GM12872 (cell line): ENCODE data around the gene VEGFD.

ENCODE experiments used
- CTCF ChIP-seq: IDR thresholded peaks from 3 replicates; pipeline ENCODE4 v1.5.1; 2011; ENCODE audit warnings: low read depth, mild to moderate bottlenecking, low read length, moderate library complexity; ENCODE audit not compliant: insufficient read depth

Gene VEGFD

GRCh38 chrX:15343075-15343476 lies 41.1 kb downstream of the VEGFD start:
- no peak for TF ChIP-seq CTCF

- no peak for TF ChIP-seq CTCF
Observed at GRCh38 chrX:15340867-15341266, 43.3 kb downstream of the VEGFD start.

GRCh38 chrX:15336023-15336413 lies 48.2 kb downstream of the VEGFD start:
- no peak for TF ChIP-seq CTCF

DNA sequence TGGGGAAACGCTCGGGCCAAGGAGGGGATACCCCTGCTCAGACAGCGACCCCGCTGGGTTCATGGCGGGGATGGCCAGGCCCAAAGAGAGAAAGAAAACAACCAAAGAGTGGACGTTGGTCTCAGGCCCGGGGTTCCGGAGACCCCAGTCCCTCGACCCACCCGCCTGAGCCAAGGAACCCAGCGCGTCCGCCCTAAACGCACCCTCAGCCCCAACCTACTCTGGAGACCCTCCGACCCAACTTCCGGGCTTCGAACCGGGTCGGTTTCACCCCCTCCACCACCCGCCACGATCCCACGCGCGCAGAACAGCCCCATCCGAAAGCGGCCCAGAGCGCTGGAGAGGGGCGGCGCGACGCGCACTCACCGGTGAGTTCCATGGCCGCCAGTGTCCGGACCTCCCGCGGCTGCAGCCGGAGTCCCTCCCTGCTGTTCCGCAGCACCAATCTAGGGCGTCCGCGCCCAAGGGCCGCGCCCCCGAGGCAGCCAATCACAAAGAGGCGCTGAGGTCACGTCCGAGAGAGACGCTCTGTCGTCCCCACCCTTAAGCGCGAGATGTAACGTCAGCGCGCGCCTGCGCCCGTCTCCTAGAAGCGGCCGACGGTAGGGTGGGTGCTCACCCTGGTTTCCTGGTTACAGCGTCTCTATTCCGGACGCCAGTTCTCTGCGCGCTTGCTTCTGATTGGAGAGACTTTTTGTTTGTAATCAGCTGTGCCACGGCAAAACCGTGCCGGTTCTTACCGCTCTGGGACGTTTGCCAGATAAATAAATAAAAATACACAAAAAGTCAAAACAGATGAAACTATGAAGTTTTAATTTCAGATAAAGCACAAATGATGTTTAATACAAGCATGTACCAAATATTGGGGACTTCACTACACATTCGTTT lies 48.8 kb downstream of the VEGFD start, which contains the start of gene PIGA:
Gene PIGA, minus strand, starts transcription at position 389 of the 888 bp plus-strand sequence. CDS start 3,593 bp downstream, outside the sequence.
- TF ChIP-seq CTCF = no peak

DNA sequence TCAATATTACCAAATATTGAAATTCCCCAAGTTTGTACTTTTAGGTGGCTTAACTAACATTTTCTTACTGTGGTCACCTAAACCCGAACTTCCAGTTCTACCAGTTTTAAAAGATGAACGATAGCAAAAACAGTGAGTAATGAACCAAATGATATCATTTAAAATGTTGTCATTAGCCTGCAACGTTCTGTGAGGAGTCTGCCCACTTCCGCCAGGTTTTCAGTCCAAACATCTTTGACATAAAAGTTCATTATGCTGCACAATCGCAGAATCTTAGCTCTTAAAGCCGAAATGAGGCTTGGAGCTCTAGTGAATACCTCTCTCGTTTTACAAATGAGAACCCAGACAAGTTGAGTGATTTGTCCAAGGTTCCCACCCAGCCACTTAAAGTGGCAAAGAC lies 49.7 kb downstream of the VEGFD start:
- no peak for TF ChIP-seq CTCF

- TF ChIP-seq CTCF = no peak
Observed at GRCh38 chrX:15328821-15329220, 55.4 kb downstream of the VEGFD start.

GRCh38 chrX:15328131-15328530 lies 56.1 kb downstream of the VEGFD start:
- TF ChIP-seq CTCF = no peak
